ENCODE data around the gene CIB2. TPM values are rescaled to one million over a fixed set of nuclear protein-coding genes. Genes with fewer than 3 reads are reported as not detected.

CIB2 gene
- polyA plus RNA-seq, 1 experiment = 3.7 TPM

DNA sequence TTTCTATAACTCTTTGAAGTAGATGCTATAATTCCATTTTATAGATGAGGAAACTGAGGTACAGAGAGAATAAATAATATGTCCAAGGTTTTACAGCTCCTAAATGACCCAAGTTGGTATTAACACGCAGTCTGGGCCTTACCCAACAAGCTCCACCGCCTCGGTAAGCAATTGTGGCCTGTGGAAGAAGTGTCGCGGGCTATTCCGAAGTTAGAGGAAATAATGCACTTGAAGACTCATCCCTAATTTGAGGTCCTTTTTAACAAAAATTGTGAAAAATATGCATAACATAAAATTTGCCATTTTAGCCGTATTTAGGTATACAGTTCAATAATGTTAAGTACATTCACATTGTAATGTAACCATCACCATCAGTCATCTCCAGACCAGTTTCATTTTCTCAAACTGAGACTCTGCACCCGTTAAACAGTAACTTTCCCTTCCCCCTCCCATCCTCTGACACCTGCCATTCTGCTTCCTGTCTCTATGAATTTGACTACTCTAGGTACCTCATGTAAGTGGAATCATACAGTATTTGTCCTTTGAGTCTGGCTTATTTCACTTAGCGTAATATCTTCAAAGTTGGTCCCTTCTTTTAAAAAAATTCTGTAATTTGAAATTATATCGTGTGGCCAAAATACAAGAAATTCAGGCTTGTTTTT lies 36.1 kb upstream of the CIB2 start:
- no peak overlapping the region for H3K4me3 ChIP-seq (ENCODE audit: low read depth, low read length)
- H3K9me3 ChIP-seq (ENCODE audit: control insufficient read depth, insufficient read depth, low read length) = peaks cover 3% of the 10 kb centered on the region; the same call in 1 of the 2 replicates
- CTCF ChIA-PET = interaction anchor here (1.7 kb wide), 1 partner anchor 10 kb away, joined by 6 read pairs; no protein-coding TSS in a partner anchor
- POLR2A ChIA-PET = no interaction called here
- DNase-seq (ENCODE audit: low read depth, low spot score) = no peak
- no peaks in the 10 kb centered on the region for H3K27me3 ChIP-seq (ENCODE audit: control insufficient read depth, insufficient read depth, low read length)
- TF ChIP-seq, protein P1, sequence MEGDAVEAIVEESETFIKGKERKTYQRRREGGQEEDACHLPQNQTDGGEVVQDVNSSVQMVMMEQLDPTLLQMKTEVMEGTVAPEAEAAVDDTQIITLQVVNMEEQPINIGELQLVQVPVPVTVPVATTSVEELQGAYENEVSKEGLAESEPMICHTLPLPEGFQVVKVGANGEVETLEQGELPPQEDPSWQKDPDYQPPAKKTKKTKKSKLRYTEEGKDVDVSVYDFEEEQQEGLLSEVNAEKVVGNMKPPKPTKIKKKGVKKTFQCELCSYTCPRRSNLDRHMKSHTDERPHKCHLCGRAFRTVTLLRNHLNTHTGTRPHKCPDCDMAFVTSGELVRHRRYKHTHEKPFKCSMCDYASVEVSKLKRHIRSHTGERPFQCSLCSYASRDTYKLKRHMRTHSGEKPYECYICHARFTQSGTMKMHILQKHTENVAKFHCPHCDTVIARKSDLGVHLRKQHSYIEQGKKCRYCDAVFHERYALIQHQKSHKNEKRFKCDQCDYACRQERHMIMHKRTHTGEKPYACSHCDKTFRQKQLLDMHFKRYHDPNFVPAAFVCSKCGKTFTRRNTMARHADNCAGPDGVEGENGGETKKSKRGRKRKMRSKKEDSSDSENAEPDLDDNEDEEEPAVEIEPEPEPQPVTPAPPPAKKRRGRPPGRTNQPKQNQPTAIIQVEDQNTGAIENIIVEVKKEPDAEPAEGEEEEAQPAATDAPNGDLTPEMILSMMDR (IDR thresholded peaks at IDR 0.05; ENCODE audit: low read depth, low read length) = no peak
- no peak overlapping the region for H3K27ac ChIP-seq (ENCODE audit: low read depth, low read length)

DNA sequence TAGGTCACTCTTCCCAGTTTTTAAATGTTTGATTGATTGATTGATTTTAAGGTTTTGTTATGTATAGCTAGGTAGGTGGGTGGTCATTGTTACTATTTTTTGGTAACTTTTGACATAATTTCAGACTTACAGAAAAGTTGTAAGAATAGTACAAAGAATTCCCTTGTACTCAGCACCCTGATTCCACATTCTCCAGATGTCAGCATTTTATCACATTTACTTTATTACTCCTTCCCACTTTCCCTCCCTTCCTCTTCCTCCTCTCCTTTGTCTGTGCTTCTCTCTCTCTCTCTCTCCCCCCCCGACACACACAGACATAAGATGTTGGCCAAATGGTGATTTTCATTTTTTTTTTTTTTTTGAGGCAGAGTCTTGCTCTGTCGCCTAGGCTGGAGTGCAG lies 32.8 kb upstream of the CIB2 start:
- no peak for DNase-seq (ENCODE audit: low read depth, low spot score)
- TF ChIP-seq, protein P1 (IDR thresholded peaks at IDR 0.05; ENCODE audit: low read depth, low read length) = no peak
- no peak overlapping the region for H3K4me3 ChIP-seq (ENCODE audit: low read depth, low read length)
- no peaks in the 10 kb centered on the region for H3K9me3 ChIP-seq (ENCODE audit: control insufficient read depth, insufficient read depth, low read length)
- POLR2A ChIA-PET = no interaction called here
- no peaks in the 10 kb centered on the region for H3K27me3 ChIP-seq (ENCODE audit: control insufficient read depth, insufficient read depth, low read length)
- CTCF ChIA-PET = no interaction called here
- no peak overlapping the region for H3K27ac ChIP-seq (ENCODE audit: low read depth, low read length)

DNA sequence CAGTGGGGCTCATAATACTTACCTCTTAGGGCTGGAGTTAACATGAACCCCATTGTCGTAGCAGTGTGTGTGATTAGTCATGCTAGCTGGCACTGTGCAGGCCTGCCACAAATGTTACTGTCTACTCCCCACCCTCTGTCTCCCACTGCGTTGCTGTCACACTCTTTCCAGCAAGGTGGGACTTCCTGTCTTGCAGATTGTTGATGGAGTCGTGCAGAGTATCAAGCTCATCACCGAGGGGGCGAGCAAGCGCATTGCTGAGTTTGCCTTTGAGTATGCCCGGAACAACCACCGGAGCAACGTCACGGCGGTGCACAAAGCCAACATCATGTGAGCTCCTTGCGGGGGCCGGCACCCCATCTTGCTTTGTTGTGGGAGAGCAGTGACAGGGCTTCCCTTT lies 30.8 kb upstream of the CIB2 start:
- Histone ChIP-seq H3K9me3 (ENCODE audit: control insufficient read depth, insufficient read depth, low read length) (no peaks in the 10 kb centered on the region), H3K4me3 (ENCODE audit: low read depth, low read length) (no peak overlapping the region), H3K27me3 (ENCODE audit: control insufficient read depth, insufficient read depth, low read length) (no peaks in the 10 kb centered on the region), H3K27ac (ENCODE audit: low read depth, low read length) (no peak overlapping the region)
- ChIA-PET POLR2A (no interaction called here), CTCF (interaction anchor here (1.9 kb wide), 1 partner anchor 203 kb away, joined by 6 read pairs; no protein-coding TSS in a partner anchor)
- TF ChIP-seq, protein P1 (IDR thresholded peaks at IDR 0.05; ENCODE audit: low read depth, low read length) = no peak
- no peak for DNase-seq (ENCODE audit: low read depth, low spot score)

DNA sequence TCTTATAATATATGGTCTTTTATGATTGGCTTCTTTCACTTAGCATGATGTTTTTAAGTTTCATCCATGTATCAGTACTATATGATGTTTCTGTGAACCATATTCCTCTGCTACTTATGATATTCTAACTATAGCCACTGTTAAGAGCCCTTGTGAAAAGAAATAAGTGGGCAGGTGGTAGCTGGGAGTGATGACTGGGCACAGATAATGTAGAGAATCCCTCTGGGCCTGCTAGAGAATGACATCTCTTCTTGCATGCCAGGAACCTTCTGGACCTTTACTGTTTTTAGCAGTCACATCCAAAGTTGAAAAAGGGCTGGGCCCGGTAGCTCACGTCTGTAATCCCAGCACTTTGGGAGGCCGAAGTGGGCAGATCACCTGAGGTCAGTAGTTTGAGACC lies 28.1 kb upstream of the CIB2 start:
- POLR2A ChIA-PET = no interaction called here
- no peaks in the 10 kb centered on the region for H3K9me3 ChIP-seq (ENCODE audit: control insufficient read depth, insufficient read depth, low read length)
- no peak overlapping the region for H3K27ac ChIP-seq (ENCODE audit: low read depth, low read length)
- DNase-seq (ENCODE audit: low read depth, low spot score) = no peak
- CTCF ChIA-PET = interaction anchor here (1.2 kb wide), 1 partner anchor 18 kb away, joined by 3 read pairs; no protein-coding TSS in a partner anchor
- no peaks in the 10 kb centered on the region for H3K27me3 ChIP-seq (ENCODE audit: control insufficient read depth, insufficient read depth, low read length)
- TF ChIP-seq, protein P1 (IDR thresholded peaks at IDR 0.05; ENCODE audit: low read depth, low read length) = no peak
- no peak overlapping the region for H3K4me3 ChIP-seq (ENCODE audit: low read depth, low read length)

DNA sequence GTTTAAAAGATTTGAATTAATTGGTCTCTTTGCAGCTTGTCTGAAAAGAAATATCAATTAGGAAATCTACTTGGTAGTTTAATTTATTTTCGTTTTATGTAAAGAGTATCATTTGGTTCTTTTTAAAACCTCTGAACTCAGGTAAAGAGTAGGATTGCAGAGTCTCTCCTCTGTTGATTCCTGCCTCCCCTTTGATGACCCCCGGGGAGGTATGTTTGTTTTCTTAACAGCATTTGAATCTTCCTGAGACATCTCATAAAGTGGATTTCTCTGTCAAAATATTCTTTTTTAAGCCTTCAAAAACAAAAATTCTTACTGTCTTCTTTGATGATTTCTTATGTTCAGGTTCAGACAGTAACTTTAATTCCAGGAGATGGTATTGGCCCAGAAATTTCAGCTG lies 26.0 kb upstream of the CIB2 start:
- no peak overlapping the region for H3K4me3 ChIP-seq (ENCODE audit: low read depth, low read length)
- CTCF ChIA-PET = no interaction called here
- H3K27ac ChIP-seq (ENCODE audit: low read depth, low read length) = no peak overlapping the region
- no peak for DNase-seq (ENCODE audit: low read depth, low spot score)
- POLR2A ChIA-PET = no interaction called here
- TF ChIP-seq, protein P1 (IDR thresholded peaks at IDR 0.05; ENCODE audit: low read depth, low read length) = no peak
- H3K27me3 ChIP-seq (ENCODE audit: control insufficient read depth, insufficient read depth, low read length) = no peaks in the 10 kb centered on the region
- no peaks in the 10 kb centered on the region for H3K9me3 ChIP-seq (ENCODE audit: control insufficient read depth, insufficient read depth, low read length)

All from AG04450 (cell line).